Measurements from ENCODE around the gene WDR33.
"Not testable (repeated sequence)": the region's sequence is repeated elsewhere in the genome, so short reads cannot be mapped to it uniquely, and the experiment has no call there.

The WDR33 gene

DNA sequence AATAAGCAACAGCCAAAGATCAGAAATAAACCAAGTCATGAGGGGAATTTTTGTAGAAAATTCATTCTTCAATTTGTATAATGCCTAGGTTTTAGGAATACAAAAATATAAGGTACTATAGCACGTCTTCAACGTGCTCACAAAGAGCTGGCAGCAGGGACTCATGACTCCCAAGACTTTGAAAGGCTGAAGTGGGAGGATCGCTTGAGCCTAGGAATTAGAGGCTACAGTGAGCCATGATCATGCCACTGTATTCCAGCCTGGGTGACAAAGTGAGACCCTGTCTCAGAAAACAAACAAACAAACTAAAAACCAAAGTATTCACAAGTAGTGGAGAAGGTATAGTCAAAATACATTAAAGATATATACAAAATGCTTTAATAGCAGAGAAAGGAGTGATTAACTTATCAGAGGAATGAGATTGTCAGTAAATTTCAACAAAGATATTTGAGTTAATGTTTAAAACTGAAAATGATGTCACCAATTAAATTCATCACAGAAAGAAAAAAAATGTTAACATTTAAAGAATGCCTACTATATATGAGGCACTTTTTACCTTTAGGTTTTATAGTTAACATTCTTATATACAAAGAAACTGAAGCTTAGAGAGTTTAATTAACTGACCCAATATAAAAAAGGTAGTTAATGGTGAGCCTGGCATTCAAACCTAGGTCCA is 3.2 kb downstream of the WDR33 start:
- no peak for DNase-seq

GRCh38 chr2:127806860-127807259 is 4.1 kb downstream of the WDR33 start:
- DNase-seq, result not testable (repeated sequence)

DNA sequence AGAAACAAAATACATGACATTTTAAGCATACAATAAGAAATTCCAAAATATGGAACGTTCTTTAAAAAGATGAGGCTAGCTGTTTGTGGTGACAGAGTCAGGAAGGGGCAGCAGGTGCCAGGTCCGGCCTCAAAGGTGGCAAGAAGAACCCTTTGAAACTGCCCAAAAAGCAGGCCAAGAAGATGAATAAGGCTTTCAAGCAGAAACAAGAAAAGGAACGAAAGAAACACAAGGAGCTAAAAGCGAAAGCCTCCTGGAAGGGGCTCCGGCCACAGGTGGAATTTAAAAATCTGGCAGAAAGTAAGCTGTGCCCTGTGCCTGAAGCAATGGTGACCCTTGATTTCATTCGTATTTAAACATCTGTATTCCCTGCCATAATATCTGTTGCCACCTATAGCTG is 5.5 kb downstream of the WDR33 start:
- DNase-seq, result no peak

DNA sequence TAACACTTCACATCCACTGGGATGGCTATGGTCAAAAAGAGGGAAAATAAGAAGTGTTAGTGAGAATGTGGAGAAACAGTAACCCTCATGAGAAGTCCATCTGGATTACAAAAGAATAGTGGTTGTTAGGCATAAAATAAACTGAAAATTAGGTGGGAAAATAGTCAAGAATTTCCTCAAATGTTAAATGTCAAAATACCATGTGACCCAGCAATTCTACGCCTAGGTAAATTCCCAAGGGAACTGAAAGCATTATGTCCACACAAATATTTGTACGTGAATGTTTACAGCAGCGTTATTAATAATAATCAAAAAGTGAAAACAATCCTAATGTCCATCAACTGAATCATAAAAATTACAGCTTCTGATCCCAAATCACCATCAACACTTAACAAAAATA is 11.0 kb downstream of the WDR33 start:
- DNase-seq, result no peak

DNA sequence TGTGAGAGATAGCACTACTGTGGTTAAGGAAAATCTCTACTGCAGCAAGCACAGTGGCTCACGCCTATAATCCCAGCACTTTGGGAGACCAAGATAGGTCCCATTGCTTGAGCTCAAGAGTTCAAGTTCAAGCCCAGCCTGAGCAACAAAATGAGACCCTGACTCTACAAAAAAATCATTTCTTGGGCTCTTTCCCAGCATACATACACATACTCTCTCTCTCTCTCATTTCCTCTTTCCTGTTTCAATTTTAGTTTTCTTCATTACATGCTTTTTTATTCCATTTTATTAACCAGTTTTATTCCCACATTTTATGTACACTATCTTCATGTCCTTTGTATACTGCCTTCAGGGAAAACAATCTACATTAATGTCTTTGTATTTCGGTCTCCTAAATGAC is 14.6 kb downstream of the WDR33 start:
- no peak for DNase-seq

DNA sequence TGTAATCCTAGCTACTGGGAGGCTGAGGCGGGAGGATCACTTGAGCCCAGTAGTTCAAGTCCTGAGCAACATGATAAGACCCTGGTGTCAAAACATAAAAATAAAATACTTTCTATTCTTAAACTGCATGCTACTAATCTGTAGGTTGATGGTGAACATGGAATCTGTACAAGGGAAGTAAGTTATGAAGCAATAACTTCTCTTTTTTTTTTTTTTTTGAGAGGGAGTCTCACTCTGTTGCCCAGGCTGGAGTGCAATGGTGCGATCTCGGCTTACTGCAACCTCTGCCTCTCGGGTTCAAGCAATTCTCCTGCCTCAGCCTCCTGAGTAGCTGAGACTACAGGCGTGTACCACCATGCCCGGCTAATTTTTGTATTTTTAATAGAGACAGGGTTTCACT is 16.1 kb downstream of the WDR33 start:
- DNase-seq, result not testable (repeated sequence)

GRCh38 chr2:127792805-127793204 is 18.2 kb downstream of the WDR33 start:
- DNase-seq, result no peak

- no peak for DNase-seq
Measured at GRCh38 chr2:127790694-127791529, 20.1 kb downstream of the WDR33 start.

DNA sequence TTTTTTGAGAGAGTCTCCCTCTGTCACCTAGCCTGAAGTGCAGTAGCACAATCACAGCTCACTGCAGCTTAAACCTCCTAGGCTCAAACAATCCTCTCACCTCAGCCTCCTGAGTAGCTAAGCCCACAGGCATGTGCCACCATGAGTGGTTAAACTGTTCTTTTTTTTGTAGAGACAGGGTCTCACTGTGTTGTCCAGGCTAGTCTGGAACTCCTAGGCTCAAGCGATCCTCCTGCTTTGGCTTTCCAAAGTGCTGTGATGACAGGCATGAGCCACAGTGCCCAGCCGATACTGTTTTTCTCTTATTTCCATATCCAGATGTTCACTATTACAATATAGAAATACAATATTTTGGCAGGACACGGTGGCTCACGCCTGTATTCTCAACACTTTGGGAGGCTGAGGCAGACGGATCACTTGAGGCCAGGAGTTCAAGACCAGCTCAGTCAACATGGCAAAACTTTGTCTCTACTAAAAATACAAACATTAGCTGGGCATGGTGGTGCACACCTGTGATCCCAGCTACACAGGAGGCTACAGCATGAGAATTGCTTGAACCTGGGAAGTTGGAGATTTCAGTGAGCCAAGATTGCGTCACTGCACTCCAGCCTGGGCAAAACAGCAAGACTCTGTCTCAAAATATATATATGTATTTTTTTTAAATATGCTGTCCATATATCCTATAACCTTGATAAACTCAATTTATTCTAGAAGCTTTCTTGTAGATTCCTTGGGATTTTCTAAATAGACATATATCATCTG is 24.7 kb downstream of the WDR33 start:
- DNase-seq, result no peak

DNA sequence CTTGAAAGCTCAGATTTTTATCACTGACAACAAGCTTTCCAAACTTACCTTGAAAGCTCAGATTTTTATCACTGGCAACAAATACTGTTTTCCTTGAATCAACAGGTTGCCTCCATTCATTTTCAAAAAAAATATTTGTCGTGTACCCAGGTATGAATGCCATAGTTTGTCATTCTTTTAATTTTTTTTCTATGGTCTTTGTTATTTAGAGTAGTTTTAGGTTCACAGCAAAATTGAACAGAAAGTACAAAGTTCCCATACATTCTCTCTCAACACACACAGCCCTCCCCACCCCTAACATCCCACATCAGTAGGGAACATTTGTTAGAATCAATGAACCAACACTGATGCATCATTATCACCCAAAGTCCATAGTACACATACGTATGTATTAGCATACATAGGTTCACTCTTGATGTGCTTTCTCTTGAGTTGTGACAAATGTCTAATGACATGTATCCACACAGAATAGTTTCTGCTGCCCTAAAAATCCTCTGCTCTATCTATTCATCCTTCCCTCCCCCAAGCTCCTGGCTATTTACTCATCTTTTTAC is 25.9 kb downstream of the WDR33 start:
- DNase-seq, result no peak

GRCh38 chr2:127783101-127783500 is 27.9 kb downstream of the WDR33 start:
- DNase-seq, result no peak

DNA sequence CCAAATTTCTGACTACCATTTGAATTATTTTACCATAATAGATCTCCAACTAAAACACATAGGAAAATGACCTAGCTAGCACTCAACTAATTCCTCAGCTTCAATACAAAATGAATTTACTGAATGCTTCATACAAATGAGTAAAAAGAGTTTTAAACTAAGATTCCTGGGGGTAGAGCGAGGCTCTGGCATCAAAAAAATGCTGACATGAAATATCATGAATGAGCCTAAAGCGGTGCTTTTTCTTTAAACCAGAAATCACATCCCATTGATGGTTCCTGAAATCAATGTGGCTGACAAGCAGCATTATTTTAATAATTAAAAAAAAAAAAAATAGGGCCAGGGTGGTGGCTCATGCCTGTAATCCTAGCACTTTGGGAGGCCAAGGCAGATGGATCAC is 32.1 kb downstream of the WDR33 start:
- DNase-seq, result no peak

- no peak for DNase-seq
Measured at GRCh38 chr2:127778447-127778846, 32.5 kb downstream of the WDR33 start.

DNA sequence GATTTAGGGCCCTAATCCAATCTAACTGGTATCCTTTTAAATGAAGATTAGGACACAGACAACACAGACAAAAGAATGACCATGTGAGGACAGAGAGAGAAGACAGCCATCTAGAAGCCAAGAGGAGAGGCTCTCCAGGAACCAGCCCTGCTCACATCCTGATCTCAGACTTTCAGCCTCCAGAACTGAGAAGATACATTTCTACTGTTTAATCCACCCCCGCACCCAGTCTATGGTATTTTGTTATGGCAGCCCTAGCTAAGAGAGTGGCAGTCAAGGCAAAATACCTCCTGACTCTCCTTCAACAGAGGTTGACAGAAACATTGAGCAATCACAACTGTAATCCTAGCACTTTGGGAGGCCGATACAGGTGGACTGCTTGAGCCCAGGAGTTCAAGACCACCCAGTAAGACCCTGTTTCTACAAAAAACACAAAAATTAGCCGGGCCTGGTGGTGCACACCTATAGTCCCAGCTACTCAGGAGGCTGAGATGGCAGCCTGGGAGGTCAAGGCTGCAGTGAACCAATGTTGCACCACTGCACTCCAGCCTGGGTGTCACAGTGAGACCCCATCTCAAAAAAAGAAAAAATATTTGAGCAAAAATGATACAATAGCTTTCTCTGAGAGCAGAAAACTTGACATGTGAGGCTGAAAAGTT is 34.7 kb downstream of the WDR33 start:
- DNase-seq, result no peak

- DNase-seq, result no peak
Measured at GRCh38 chr2:127771756-127772155, 39.2 kb downstream of the WDR33 start.

DNA sequence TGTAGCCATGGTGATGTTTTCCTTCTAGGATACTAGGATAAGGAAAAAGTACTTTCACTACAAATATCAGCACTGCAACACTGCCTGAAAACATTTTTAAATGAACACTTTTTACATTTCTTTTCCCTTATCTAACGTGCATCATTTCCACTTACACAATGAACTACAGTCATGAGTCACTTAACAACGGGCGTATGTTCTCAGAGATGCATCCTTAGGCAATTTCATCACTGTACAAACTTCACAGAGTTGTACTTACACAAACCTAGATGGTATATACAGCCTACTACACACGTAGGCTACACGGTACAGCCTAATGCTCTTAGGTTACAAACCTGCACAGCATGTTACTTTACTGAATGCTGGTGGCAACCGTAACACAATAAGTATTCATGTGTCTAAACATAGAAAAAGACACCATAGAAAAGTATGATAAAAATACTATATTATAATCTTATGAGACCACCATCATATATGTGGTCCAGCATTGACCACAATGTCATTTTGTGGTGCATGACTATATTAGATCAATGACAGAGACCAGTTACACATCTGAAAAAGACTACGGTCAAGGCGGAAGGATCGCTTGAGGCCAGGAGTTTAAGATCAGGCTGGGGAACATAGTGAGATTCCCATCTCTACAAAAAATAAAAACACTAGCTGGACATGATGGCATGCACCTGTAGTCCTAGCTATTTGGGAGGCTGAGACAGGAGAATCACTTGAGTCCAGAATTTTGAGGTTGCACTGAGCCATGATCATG is 39.8 kb downstream of the WDR33 start:
- no peak for DNase-seq

DNA sequence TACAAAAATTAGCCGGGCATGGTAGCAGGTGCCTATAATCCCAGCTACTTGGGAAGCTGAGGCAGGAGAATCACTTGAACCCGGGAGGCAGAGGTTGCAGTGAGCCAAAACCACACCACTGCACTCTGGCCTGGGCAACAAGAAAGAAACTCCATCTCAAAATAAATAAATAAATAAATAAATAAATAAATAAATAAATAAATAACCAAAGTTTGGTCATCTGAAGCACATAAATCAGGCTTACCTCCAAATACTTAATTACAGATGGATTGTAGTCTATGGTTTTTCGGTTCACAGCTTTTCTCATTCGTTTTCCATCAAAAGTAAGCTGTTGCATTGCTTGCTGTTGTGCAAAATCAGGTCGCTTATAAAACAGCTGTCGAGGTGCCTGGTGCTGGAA is 40.4 kb downstream of the WDR33 start:
- DNase-seq, result not testable (repeated sequence)

- no peak for DNase-seq
Measured at GRCh38 chr2:127769587-127769986, 41.4 kb downstream of the WDR33 start.

- DNase-seq, result no peak
Measured at GRCh38 chr2:127768775-127769479, 42.0 kb downstream of the WDR33 start.

DNA sequence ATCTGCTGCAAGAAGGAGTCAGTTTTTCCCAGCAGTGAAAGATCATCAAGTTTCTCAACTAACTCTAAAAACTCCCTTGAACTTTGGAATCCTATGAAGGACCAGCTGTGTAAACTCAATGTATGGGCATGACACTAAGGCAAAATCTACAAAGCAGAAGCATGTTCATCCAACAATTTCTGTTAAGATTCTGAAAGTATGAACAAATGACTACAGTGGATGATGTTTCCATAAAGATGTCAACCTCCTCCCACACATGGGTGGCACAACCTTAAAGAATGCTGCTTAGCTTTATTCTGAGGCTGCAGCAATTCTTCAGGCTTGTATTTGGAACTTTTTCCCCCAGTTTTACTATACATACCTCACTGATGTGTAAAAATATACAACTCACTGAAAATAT is 47.2 kb downstream of the WDR33 start:
- DNase-seq, result no peak

GRCh38 chr2:127762846-127763245 is 48.1 kb downstream of the WDR33 start:
- no peak for DNase-seq
